NK-92 treated with Interleukin-12 subunit alpha and Interleukin-12 subunit beta, amount 100 ng/mL, for 24 hours (cell line): ENCODE measurements around the gene TSPAN31.
"Not testable (repeated sequence)": the region's sequence is repeated elsewhere in the genome, so short reads cannot be mapped to it uniquely, and the experiment has no call there.

Experiments
- DNase-seq: peaks from one replicate; lab custom pipeline; 2025; lab: John Stamatoyannopoulos, UW

The TSPAN31 gene, protein sequence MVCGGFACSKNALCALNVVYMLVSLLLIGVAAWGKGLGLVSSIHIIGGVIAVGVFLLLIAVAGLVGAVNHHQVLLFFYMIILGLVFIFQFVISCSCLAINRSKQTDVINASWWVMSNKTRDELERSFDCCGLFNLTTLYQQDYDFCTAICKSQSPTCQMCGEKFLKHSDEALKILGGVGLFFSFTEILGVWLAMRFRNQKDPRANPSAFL

GRCh38 chr12:57744777-57745484 is at the start of gene TSPAN31:
TSS of gene TSPAN31 (plus strand) at chr12:57745039. CDS start at chr12:57745155, 116 bp downstream.
- peak; percentile 85 for DNase-seq

GRCh38 chr12:57695770-57696432 is 48.9 kb upstream of the TSPAN31 start:
- DNase-seq, result no peak

DNA sequence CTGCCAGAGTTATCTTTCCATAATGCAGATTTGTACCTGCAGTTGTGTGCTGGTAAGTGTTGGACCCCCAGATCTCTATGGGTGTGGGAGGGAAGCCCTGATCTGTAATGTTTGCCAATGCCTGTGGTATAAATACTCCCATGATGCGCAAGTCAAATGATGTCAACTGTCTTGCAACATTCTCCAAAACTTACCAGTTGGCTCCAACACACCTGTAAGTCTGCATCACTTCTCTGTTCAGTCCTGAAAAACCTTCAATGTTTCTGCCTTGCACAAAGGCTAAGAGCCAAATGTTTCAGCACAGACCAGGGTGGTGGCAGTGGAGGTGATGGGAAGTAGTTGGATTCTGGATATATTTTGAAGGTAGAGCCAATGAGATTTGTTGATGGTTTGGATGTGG is 47.8 kb upstream of the TSPAN31 start:
- no peak for DNase-seq

GRCh38 chr12:57698414-57698813 is 46.4 kb upstream of the TSPAN31 start:
- DNase-seq, result no peak

DNA sequence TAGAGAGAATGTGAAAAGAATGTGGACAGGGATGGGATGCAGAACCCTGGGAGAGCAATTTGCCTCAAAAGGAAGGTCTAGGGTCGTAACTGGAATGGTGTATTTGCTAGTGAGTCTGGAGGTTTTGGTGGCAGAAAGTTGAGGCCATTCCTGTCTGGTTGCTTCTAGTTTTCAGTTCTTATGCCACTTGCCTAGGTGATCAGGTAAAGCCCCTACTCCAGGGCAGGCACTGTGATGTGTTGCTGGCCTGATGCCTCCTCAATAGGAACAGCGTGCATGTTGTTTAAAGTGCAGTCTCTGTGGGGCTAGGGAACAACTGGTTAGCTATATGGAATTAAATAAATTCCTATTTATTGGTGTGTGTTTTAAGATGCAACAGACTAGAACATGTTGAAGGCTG is 44.5 kb upstream of the TSPAN31 start:
- no peak for DNase-seq

DNA sequence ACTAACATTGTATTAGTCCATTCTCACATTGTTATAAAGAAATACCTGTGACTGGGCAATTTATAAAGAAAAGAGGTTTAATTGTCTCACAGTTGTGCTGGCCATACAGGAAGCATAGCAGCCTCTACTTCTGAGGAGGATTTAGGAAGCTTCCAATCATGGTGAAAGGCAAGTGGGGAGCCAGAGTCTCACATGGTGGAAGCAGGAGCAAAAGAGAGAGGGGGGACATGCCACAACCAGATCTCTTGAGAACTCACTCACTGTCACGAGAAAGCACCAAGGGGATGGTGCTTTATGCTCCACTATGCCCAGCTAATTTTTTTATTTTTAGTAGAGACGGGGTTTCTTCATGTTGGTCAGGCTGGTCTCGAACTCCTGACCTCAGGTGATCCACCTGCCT is 37.6 kb upstream of the TSPAN31 start:
- no peak for DNase-seq

- no peak for DNase-seq
Observed at GRCh38 chr12:57708296-57708695, 36.5 kb upstream of the TSPAN31 start.

GRCh38 chr12:57712701-57713100 is 32.1 kb upstream of the TSPAN31 start:
- DNase-seq, result no peak

DNA sequence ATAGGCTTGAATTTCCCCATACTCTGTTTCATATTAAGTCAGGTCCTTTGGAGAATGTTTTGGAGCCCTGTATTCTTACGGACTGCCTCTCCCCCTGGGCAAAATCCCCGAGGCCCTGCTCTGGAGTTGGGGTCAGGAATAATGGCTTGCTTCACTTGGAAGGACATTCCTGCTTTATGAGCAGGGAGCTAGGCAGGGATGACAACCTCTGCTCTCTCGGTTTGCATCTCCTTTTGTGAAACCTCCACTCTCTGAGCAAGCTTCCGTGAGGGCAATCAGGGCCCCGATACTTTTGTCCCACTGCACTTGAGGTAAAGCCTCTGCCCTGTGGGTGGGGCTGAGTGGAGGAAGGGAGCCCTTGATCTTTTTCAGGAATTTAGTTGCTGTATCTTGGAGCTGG is 31.6 kb upstream of the TSPAN31 start:
- DNase-seq, result no peak

DNA sequence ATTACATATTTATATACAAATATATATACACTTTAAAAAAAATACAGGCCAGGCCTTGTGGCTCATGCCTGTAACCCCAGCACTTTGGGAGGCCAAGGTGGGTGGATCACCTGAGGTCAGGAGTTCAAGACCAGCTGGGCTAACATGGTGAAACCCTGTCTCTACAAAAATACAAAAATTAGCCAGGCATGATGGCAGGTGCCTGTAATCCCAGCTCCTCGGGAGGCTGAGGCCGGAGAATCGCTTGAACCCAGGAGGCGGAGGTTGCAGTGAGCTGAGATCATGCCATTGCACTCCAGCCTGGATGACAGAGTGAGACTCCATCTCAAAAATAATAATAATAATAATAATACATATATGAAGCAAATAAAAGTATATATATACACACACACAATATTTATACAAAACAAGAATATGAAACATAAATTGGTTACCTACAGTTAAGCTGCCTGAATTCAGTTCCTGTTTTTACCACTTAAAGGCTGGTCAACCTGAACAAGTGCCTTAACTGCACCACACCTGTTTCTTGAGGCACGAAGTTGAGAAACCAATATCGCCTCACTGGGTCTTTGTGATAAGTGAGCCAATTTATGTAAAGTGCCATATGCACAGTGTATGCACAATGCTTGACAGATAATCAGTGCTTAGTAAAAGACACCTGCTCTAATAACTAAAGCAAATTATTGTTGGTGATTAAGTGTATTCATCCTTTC is 29.6 kb upstream of the TSPAN31 start:
- not testable (repeated sequence) for DNase-seq

DNA sequence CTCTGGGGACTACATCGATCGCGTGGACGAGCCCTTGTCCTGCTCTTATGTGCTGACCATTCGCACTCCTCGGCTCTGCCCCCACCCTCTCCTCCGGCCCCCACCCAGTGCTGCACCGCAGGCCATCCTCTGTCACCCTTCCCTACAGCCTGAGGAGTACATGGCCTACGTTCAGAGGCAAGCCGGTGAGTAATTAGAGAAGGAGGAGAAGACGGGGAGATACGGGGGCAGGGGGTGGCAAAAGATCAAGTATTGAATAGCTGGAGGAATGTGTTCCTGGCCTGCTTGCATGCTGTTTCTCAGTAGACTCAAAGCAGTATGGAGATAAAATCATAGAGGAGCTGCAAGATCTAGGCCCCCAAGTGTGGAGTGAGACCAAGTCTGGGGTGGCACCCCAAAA is 29.1 kb upstream of the TSPAN31 start:
- no peak for DNase-seq

DNA sequence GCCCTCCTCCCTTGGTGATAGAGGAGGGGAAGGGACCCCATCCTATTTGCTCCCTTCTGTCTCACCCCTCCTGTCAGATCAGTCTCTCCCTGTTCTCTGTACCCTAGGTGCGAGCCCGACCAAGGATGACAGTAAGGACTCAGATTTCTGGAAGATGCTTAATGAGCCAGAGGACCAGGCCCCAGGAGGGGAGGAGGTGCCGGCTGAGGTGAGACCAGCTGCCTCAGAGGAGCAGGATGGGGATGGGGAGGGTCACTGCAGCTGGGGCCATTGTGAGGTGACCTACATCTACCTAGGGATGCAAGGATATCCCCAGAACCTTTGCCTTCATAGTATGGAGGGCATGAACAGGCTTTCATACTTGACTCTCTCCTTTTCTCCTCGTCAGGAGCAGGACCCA is 28.5 kb upstream of the TSPAN31 start:
- DNase-seq, result no peak

DNA sequence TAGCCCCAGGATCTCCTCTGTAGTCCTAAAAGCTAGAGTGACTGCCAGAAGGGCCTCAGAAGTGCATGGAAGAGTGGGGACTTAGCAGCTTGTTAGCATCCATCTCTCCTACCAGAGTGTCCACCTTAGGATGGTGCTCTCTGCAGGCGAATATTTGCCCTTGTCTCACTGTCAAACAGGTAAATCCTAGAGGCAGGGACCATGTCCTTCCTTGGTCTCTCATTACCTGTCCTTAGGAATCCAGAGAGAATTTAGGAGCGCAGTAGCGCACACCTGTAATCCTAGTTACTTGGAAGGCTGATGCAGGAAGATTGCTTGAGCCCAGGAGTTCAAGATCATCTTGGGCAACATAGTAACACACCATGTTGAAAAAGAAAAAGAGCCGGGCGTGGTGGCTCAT is 27.7 kb upstream of the TSPAN31 start:
- no peak for DNase-seq

GRCh38 chr12:57717846-57718640 is 26.8 kb upstream of the TSPAN31 start:
- DNase-seq, result no peak

DNA sequence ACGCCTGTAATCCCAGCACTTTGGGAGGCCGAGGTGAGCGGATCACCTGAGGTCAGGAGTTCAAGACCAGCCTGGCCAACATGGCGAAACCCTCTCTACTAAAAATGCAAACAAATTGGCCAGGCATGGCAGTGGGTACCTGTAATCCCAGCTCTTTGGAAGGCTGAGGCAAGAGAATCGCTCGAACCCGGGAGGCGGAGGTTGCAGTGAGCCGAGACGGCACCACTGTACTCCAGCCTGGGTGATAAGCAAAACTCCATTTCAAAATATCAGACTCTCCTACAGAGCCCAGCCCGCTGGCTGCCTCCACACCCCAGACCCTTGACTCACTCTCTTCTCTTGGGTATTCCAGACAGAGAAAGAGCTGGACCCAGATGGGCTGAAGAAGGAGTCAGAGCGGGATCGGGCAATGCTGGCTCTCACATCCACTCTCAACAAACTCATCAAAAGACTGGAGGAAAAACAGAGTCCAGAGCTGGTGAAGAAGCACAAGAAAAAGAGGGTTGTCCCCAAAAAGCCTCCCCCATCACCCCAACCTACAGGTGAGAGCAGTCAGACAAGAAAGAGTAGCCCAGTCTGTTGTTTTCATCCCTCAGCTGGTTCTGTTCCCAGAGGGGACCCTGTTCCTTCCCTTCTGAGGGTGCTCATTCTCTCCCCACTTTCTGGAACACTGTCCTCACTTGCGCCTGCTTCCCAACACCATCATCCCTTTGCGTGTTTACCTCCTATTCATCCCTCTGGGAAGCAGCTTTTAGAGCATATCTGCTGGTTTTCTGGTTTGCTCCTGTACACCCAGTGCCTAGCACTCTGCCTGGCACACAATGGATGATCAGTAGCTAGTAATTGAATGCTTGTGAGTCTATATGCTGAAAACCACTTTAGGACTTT is 26.0 kb upstream of the TSPAN31 start:
- DNase-seq, result no peak

- DNase-seq, result no peak
Observed at GRCh38 chr12:57719777-57720605, 24.8 kb upstream of the TSPAN31 start.

DNA sequence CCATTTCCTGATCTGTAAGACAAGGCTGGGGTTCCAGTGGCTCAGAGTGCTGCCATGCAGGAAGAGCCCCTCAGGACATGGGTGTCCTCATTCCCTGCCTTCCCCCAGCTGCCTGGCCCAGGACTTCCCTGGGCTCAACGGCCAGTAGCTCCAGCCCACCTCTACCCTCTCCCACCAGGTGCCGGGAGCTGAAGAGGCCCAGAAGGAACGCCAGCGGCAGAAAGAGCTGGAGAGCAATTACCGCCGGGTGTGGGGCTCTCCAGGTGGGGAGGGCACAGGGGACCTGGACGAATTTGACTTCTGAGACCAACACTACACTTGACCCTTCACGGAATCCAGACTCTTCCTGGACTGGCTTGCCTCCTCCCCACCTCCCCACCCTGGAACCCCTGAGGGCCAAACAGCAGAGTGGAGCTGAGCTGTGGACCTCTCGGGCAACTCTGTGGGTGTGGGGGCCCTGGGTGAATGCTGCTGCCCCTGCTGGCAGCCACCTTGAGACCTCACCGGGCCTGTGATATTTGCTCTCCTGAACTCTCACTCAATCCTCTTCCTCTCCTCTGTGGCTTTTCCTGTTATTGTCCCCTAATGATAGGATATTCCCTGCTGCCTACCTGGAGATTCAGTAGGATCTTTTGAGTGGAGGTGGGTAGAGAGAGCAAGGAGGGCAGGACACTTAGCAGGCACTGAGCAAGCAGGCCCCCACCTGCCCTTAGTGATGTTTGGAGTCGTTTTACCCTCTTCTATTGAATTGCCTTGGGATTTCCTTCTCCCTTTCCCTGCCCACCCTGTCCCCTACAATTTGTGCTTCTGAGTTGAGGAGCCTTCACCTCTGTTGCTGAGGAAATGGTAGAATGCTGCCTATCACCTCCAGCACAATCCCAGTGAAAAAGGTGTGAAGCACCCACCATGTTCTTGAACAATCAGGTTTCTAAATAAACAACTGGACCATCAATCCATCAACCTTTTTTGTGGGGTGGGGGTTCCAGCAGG is 23.9 kb upstream of the TSPAN31 start:
- no peak for DNase-seq

DNA sequence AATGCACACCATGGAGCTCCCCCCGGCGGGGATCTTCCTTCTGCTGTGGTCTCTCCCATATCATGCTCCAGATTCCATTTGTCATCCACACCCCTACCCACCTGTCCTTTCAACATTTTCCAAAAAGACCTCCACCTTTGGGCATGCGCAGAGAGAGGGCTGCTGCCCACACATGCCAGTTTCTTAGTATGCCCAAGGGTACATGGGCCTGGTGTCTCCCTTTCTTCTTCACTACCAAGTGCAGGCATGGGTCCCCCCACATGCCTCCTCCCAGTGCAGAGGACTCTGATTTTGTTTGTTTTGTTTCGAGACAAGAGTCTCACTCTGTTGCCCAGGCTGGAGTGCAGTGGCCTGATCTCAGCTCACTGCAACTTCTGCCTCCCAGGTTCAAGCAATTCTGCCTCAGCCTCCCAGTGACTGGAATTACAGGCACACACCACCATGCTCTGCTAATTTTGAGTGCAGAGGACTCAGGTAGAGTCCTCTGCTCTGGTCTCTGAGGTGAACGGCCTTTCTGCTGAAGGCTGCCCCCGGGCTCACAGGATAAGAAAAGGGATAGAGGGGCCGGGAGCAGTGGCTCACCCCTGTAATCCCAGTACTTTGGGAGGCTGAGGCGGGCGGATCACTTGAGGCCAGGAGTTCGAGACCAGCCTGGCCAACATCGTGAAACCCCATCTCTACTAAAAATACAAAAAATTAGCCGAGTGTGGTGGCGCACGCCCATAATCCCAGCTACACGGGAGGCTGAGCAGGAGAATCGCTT is 22.8 kb upstream of the TSPAN31 start:
- DNase-seq, result not testable (repeated sequence)
